Lower leg skin (tissue), 3 donors: Measurements from ENCODE around the gene ANKRD39.

Experiments used
- CTCF ChIP-seq, 3 donors: fragments of 450-650 bp; IDR thresholded peaks; one replicate each; pipeline ENCODE4 v1.5.1; 2016; ENCODE audit warnings: antibody characterized with exemption in 3 of 3, mild to moderate bottlenecking in 3 of 3, moderate library complexity in 2 of 3
- POLR2A ChIP-seq, 2 donors: fragments of 450-650 bp; IDR thresholded peaks; one replicate each; pipeline ENCODE4 v1.6.1; 2016 to 2017; ENCODE audit warnings: antibody characterized with exemption in 2 of 2, mild to moderate bottlenecking in 1 of 2, moderate library complexity in 1 of 2

DNA sequence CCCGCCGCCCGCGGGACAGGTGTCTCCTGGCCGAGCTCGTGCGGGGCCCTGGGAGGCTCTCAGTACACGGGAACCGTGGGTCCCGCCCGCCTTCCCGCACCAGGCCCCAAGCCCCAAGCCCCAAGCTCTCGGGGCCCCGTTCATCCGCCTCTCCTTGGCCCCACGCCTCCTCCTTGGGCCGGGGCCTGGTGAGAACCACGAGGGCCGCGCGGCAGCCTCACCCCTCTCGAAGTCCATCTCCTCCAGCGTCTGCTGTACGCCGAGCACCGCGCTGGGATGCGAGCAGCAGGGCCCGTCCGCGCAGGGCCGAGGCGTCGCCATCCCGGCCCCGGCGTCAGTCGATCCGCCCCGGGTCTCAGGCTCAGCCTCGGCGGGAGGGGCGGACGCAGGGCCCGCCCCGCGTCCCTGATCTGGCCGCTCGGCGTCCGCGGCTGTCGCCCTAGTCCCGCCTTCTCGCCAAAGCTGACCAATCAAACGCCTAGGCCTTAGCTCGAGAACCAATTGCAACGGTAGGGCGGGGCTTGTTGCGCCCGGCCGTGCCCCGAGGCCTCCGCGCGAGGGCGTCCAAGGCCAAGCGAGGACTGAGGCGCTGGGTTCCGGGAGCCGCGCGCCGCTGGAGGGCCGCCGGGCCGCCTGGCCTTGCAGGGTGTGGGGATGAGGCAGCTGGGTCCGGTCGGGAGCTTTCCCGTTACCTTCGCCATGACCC lies at the start of gene ANKRD39:
- TF ChIP-seq CTCF (IDR thresholded peaks at IDR 0.05), result peak in 1 of 3 donors; percentile 83
- TF ChIP-seq POLR2A (IDR thresholded peaks at IDR 0.05), result no peak
